GM15510 (cell line): ENCODE data around the gene LPIN1.

Source experiments
- POLR2A ChIP-seq: IDR thresholded peaks from 3 replicates; pipeline ENCODE4 v1.6.1; 2011; ENCODE audit warnings: borderline replicate concordance; ENCODE audit not compliant: insufficient read length; ENCODE audit errors: extremely low read depth

Gene LPIN1

GRCh38 chr2:11778923-11779757 lies 32.7 kb downstream of the LPIN1 start:
- no peak for TF ChIP-seq POLR2A

- TF ChIP-seq POLR2A, result no peak
Measured at GRCh38 chr2:11781602-11782001, 35.2 kb downstream of the LPIN1 start.

- TF ChIP-seq POLR2A, result no peak
Measured at GRCh38 chr2:11784280-11784679, 37.8 kb downstream of the LPIN1 start.

DNA sequence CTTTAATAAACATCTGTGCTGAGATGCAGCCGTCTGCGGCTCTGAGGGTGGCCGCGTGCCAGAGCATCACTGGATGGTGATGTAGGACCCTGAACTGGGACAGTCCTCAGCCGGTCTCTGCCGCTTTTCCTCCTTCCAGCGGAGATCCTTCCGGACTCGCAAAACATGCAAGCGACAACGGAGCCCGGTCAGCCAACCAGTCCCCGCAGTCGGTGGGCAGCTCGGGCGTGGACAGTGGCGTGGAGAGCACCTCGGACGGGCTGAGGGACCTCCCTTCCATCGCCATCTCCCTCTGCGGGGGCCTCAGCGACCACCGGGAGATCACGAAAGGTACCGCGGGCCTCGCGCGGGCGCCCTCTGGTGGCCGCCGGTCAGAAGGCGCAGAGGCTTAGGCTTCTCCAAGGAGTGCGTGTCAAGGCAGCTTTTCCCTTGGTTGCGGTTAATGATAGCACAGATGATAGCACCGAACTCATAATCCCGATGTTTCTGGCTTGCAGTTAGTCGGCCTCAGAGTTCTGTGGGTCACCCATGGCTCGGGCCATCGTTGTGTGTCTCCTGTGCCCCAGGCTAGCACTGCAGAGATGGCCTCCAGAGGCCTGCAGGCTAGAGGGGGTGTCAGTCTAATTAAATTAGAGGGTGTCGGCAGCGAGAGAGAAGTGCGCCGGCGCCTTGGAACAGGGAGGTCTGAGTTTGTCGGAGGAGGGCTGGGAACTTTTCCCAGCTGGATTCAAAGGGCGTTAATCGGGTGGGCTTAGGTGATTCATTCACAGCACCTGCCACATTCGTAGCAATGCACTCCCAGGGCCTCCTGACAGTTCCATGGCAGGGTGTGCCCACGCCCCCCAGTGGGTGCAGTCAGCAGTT lies 38.5 kb downstream of the LPIN1 start:
- no peak for TF ChIP-seq POLR2A

DNA sequence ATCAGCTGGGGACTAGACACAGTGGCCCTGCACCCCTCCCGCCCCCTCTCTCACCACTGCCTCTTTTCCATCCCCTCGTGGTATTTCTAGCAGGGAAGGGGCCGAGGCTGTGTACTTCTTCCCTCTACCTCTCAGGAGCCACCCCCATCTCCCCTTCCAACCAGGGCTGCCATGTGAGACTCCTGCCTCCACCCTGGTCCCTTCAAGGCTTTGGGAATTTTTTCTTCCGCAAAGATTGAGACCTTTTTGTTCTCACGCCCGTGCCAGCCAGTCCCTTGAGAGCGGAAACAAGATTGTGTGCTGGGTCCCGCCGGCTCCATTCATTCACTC lies 39.1 kb downstream of the LPIN1 start:
- TF ChIP-seq POLR2A, result no peak

GRCh38 chr2:11786191-11786590 lies 39.8 kb downstream of the LPIN1 start:
- TF ChIP-seq POLR2A, result no peak

DNA sequence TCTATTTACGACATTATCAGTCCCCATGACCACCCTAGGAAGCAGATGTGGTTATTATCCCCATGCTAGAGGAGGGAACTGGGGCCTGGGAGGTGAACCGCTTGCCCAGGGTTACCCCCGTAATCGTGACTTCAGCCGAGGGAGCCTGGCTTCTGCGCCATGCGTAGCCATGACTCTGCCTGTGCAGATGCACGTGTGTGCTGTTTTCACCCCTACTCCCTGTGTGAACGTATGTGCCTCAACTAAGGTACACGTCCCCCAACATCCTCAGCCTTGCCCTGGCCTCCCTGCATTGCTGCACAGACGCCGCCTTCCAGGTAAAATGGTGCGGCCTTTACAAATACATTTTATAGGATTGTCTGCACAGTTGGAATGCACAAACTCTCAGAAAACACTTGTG lies 40.2 kb downstream of the LPIN1 start:
- no peak for TF ChIP-seq POLR2A

DNA sequence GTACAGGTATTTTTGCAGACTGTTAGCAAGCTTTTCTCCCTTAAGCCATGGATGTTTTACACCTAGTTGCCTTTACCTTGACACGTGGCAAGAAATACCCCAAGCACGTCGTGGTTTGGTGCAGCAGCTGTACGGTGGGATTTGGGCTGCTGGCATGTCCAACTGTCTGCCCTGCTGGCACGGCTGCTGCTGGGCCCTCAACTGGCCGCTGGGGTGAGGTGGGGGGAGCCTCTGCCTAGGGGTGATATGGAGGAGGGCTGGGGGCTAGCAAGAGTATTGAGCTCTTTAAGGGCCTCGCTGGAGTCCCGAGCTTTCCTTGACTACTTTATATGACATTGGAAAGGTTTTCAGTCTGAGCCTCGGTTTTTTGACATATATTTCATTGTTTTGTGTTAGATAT lies 41.6 kb downstream of the LPIN1 start:
- no peak for TF ChIP-seq POLR2A

- no peak for TF ChIP-seq POLR2A
Measured at GRCh38 chr2:11788461-11789124, 42.2 kb downstream of the LPIN1 start.

GRCh38 chr2:11789243-11789642 lies 42.8 kb downstream of the LPIN1 start:
- no peak for TF ChIP-seq POLR2A

GRCh38 chr2:11790228-11790627 lies 43.8 kb downstream of the LPIN1 start:
- TF ChIP-seq POLR2A, result no peak

- no peak for TF ChIP-seq POLR2A
Measured at GRCh38 chr2:11795590-11795989, 49.2 kb downstream of the LPIN1 start.

- TF ChIP-seq POLR2A, result no peak
Measured at GRCh38 chr2:11796190-11797171, 50.0 kb downstream of the LPIN1 start.

DNA sequence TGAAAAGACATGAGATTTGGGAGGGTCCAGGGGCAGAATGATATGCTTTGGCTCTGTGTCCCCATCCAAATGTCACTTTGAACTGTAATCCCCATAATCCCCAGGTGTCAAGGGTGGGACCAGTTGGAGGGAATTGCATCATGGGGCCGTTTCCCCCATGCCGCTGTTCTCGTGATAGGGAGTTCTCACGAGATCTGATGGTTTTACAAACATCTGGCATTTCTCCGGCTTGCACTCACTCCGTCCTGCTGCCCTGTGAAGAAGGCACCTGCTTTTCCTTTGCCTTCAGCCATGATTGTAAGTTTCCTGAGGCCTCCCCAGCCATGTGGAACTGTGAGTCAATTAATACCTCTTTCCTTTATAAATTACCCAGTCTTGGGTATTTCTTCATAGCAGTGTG lies 51.4 kb downstream of the LPIN1 start:
- TF ChIP-seq POLR2A, result no peak
